ENCODE measurements around the gene ACSM2B. TPM values are rescaled to one million over a fixed set of nuclear protein-coding genes. Genes with fewer than 3 reads are reported as not detected.

ACSM2B gene
- total RNA-seq, 4 donors from 2014 or later, result 0.21 TPM; not detected in 3

GRCh38 chr16:20520103-20520502 is 56.1 kb downstream of the ACSM2B start:
- WGBS, 2 donors, result 68 to 79% methylated on average over 1 of the region's 1 CpG
- Histone ChIP-seq H3K4me3 (no peak overlapping the region), H3K27ac (no peak overlapping the region), H3K9me3 (no peaks in the 10 kb centered on the region), H3K27me3 (no peaks in the 10 kb centered on the region), H3K36me3 (no peaks in the 10 kb centered on the region), H3K4me1 (no peaks in the 10 kb centered on the region)
- TF ChIP-seq EP300 (IDR thresholded peaks at IDR 0.05), result no peak
- TF ChIP-seq POLR2A (IDR thresholded peaks at IDR 0.05), result no peak
- TF ChIP-seq CTCF (IDR thresholded peaks at IDR 0.05), result no peak
- DNase-seq (ENCODE audit: low spot score in 2 of 2), result no peak

GRCh38 chr16:20519231-20519630 is 56.9 kb downstream of the ACSM2B start:
- Histone ChIP-seq H3K36me3 (no peaks in the 10 kb centered on the region), H3K4me3 (no peak overlapping the region), H3K27ac (no peak overlapping the region), H3K27me3 (no peaks in the 10 kb centered on the region), H3K4me1 (no peaks in the 10 kb centered on the region), H3K9me3 (no peaks in the 10 kb centered on the region)
- DNase-seq (ENCODE audit: low spot score in 2 of 2), result no peak
- TF ChIP-seq EP300 (IDR thresholded peaks at IDR 0.05) (no peak), POLR2A (IDR thresholded peaks at IDR 0.05) (no peak), CTCF (IDR thresholded peaks at IDR 0.05) (no peak)
- 56 to 62% methylated on average over 3 of the region's 3 CpGs for WGBS, 2 donors

GRCh38 chr16:20517149-20517548 is 59.0 kb downstream of the ACSM2B start:
- H3K27me3 ChIP-seq, result no peaks in the 10 kb centered on the region
- H3K4me1 ChIP-seq, result no peaks in the 10 kb centered on the region
- no peaks in the 10 kb centered on the region for H3K9me3 ChIP-seq
- no peak for TF ChIP-seq CTCF (IDR thresholded peaks at IDR 0.05)
- no peak for TF ChIP-seq EP300 (IDR thresholded peaks at IDR 0.05)
- no peak for TF ChIP-seq POLR2A (IDR thresholded peaks at IDR 0.05)
- WGBS, 2 donors, result 57 to 82% methylated on average over 3 of the region's 3 CpGs
- H3K4me3 ChIP-seq, result no peak overlapping the region
- H3K36me3 ChIP-seq, result no peaks in the 10 kb centered on the region
- DNase-seq (ENCODE audit: low spot score in 2 of 2), result no peak
- H3K27ac ChIP-seq, result no peak overlapping the region

- Histone ChIP-seq H3K27ac (no peak overlapping the region), H3K36me3 (no peaks in the 10 kb centered on the region), H3K4me1 (no peaks in the 10 kb centered on the region), H3K4me3 (no peak overlapping the region), H3K27me3 (no peaks in the 10 kb centered on the region), H3K9me3 (no peaks in the 10 kb centered on the region)
- no peak for DNase-seq (ENCODE audit: low spot score in 2 of 2)
- TF ChIP-seq CTCF (IDR thresholded peaks at IDR 0.05) (no peak), EP300 (IDR thresholded peaks at IDR 0.05) (no peak), POLR2A (IDR thresholded peaks at IDR 0.05) (no peak)
Measured at GRCh38 chr16:20515688-20516090, 60.5 kb downstream of the ACSM2B start.

- no peak for TF ChIP-seq POLR2A (IDR thresholded peaks at IDR 0.05)
- TF ChIP-seq EP300 (IDR thresholded peaks at IDR 0.05), result no peak
- no peak for TF ChIP-seq CTCF (IDR thresholded peaks at IDR 0.05)
- Histone ChIP-seq H3K36me3 (no peaks in the 10 kb centered on the region), H3K27me3 (no peaks in the 10 kb centered on the region), H3K27ac (no peak overlapping the region), H3K9me3 (peaks cover 0 to 20% (median 0%) of the 10 kb centered on the region in 4 donors), H3K4me3 (no peak overlapping the region), H3K4me1 (no peaks in the 10 kb centered on the region)
- no peak for DNase-seq (ENCODE audit: low spot score in 2 of 2)
- WGBS, 2 donors, result 58 to 66% methylated on average over 1 of the region's 1 CpG
Measured at GRCh38 chr16:20510323-20510722, 65.8 kb downstream of the ACSM2B start.
